Lower lobe of right lung (tissue), 2 donors: ENCODE measurements around the gene CHRNB4. TPM values are rescaled to one million over a fixed set of nuclear protein-coding genes. Genes with fewer than 3 reads are reported as not detected.

Source experiments
- ATAC-seq, 2 donors: fragments of 200-7000 bp; cut with Tn5 transposase; one replicate each; pipeline ENCODE4 v1.9.1; 2020 to 2022; ENCODE audit warnings: mild to moderate bottlenecking in 2 of 2, moderate library complexity in 2 of 2
- DNase-seq: peaks from one replicate; pipeline ENCODE4 v3.0.0-alpha.2; 2020
- H3K27ac ChIP-seq: fragments of 200-600 bp; one replicate; pipeline ENCODE4 v1.8.0; 2022
- H3K27me3 ChIP-seq: fragments of 200-600 bp; one replicate; pipeline ENCODE4 v1.8.0; 2022; ENCODE audit warnings: low read depth
- H3K36me3 ChIP-seq: fragments of 200-600 bp; one replicate; pipeline ENCODE4 v1.8.0; 2022; ENCODE audit warnings: mild to moderate bottlenecking
- H3K4me1 ChIP-seq: fragments of 200-600 bp; one replicate; pipeline ENCODE4 v1.8.0; 2022
- H3K4me3 ChIP-seq: fragments of 200-600 bp; one replicate; pipeline ENCODE4 v1.8.0; 2022; ENCODE audit warnings: mild to moderate bottlenecking
- H3K9me3 ChIP-seq: fragments of 200-600 bp; one replicate; pipeline ENCODE4 v1.8.0; 2022
- CTCF ChIP-seq: fragments of 200-600 bp; IDR thresholded peaks from one replicate; pipeline ENCODE4 v1.8.0; 2022; ENCODE audit warnings: antibody characterized with exemption, mild to moderate bottlenecking
- intact Hi-C: fragments of 100-400 bp; cut with DNase I; formaldehyde crosslinking; loops from one replicate; pipeline ENCODE4 v1.11.0; 2022
- total RNA-seq: library from RNA; stranded (reverse); fragmentation: NEBNext Ultra II Directional; extraction: Animal tissue kit (Norgen Biotek cat#: 25700); gene quantifications from one replicate; pipeline ENCODE4 v1.2.1, GENCODE V29; 2021
- donor health status: DM: no; HTN: yes; CAD: no; lungs with severe emphysema.

The CHRNB4 gene
- total RNA-seq, 1 donor from 2014 or later, result not detected

- no peak for DNase-seq
- H3K27me3 ChIP-seq, result peaks cover 32% of the 10 kb centered on the region
- no peak for TF ChIP-seq CTCF
- H3K4me3 ChIP-seq, result no peak overlapping the region
- intact Hi-C loops, result no loop called here
- H3K27ac ChIP-seq, result no peak overlapping the region
- no peaks in the 10 kb centered on the region for H3K9me3 ChIP-seq
- no peaks in the 10 kb centered on the region for H3K36me3 ChIP-seq
- H3K4me1 ChIP-seq, result peaks cover 9% of the 10 kb centered on the region
- peak in 1 of 2 donors; percentile 8 for ATAC-seq
Measured at GRCh38 chr15:78641749-78642275, 802 bp upstream of the CHRNB4 start.

GRCh38 chr15:78640527-78641101 is 396 bp downstream of the CHRNB4 start:
- peak; percentile 55 to 64 for ATAC-seq
- Histone ChIP-seq H3K27ac (no peak overlapping the region), H3K4me1 (peaks cover 9% of the 10 kb centered on the region), H3K4me3 (peak overlapping the region; percentile 47), H3K36me3 (no peaks in the 10 kb centered on the region), H3K9me3 (no peaks in the 10 kb centered on the region), H3K27me3 (peaks cover 32% of the 10 kb centered on the region)
- no peak for TF ChIP-seq CTCF
- DNase-seq, result no peak
- intact Hi-C loops, result no loop called here

- no peaks in the 10 kb centered on the region for H3K36me3 ChIP-seq
- TF ChIP-seq CTCF, result peak; percentile 61
- H3K27me3 ChIP-seq, result peaks cover 32% of the 10 kb centered on the region
- H3K27ac ChIP-seq, result no peak overlapping the region
- no peaks in the 10 kb centered on the region for H3K9me3 ChIP-seq
- intact Hi-C loops, result no loop called here
- DNase-seq (no peak), ATAC-seq (peak in 1 of 2 donors; percentile 47)
- H3K4me3 ChIP-seq, result no peak overlapping the region
- H3K4me1 ChIP-seq, result peaks cover 9% of the 10 kb centered on the region
Measured at GRCh38 chr15:78638658-78639314, 2.2 kb downstream of the CHRNB4 start.

GRCh38 chr15:78637776-78638435 is 3.1 kb downstream of the CHRNB4 start:
- no peak overlapping the region for H3K27ac ChIP-seq
- peaks cover 32% of the 10 kb centered on the region for H3K27me3 ChIP-seq
- ATAC-seq (no peak), DNase-seq (no peak)
- peaks cover 9% of the 10 kb centered on the region for H3K4me1 ChIP-seq
- no peak for TF ChIP-seq CTCF
- H3K4me3 ChIP-seq, result no peak overlapping the region
- no peaks in the 10 kb centered on the region for H3K9me3 ChIP-seq
- no peaks in the 10 kb centered on the region for H3K36me3 ChIP-seq
- intact Hi-C loops, result no loop called here

- Histone ChIP-seq H3K36me3 (no peaks in the 10 kb centered on the region), H3K9me3 (no peaks in the 10 kb centered on the region), H3K4me1 (peaks cover 9% of the 10 kb centered on the region), H3K4me3 (no peak overlapping the region), H3K27me3 (peaks cover 29% of the 10 kb centered on the region), H3K27ac (no peak overlapping the region)
- no peak for DNase-seq
- ATAC-seq, result no peak
- intact Hi-C loops, result no loop called here
- no peak for TF ChIP-seq CTCF
Measured at GRCh38 chr15:78636378-78636859, 4.6 kb downstream of the CHRNB4 start.
